Calu3 (cell line): ENCODE data around the gene AGBL4. TPM values are rescaled to one million over a fixed set of nuclear protein-coding genes. Genes with fewer than 3 reads are reported as not detected.

ENCODE experiments used
- BruUV-seq: library from RNA; stranded (reverse); fragments of 400-500 nt; replicated peaks from 2 replicates; lab custom pipeline; 2021; lab: Mats Ljungman, UMichigan
- CTCF ChIA-PET: fragments of 300-600 bp; sonication (Branson Sonifier 250); formaldehyde crosslinking; loops from one replicate; lab custom pipeline; 2022; ENCODE audit warnings: antibody characterized with exemption; lab: Charles Lee
- DNase-seq: peaks from one replicate; pipeline ENCODE4 v3.0.0; 2022
- H3K27ac Mint-ChIP-seq: one replicate; pipeline ENCODE4 v1.8.0; 2022; ENCODE audit warnings: mixed read lengths; ENCODE audit not compliant: unreplicated experiment
- H3K27me3 Mint-ChIP-seq: one replicate; pipeline ENCODE4 v1.8.0; 2022; ENCODE audit warnings: mixed read lengths; ENCODE audit not compliant: unreplicated experiment
- H3K36me3 Mint-ChIP-seq: one replicate; pipeline ENCODE4 v1.8.0; 2022; ENCODE audit warnings: mild to moderate bottlenecking, moderate library complexity, mixed read lengths; ENCODE audit not compliant: insufficient read depth, unreplicated experiment
- H3K4me1 Mint-ChIP-seq: one replicate; pipeline ENCODE4 v1.8.0; 2022; ENCODE audit warnings: mild to moderate bottlenecking, low read depth, mixed read lengths; ENCODE audit not compliant: unreplicated experiment
- H3K4me3 Mint-ChIP-seq: one replicate; pipeline ENCODE4 v1.8.0; 2022; ENCODE audit warnings: mild to moderate bottlenecking, low read depth, moderate library complexity, mixed read lengths; ENCODE audit not compliant: unreplicated experiment
- H3K9me3 Mint-ChIP-seq: one replicate; pipeline ENCODE4 v1.8.0; 2022; ENCODE audit warnings: low read depth, mixed read lengths; ENCODE audit not compliant: unreplicated experiment
- CTCF ChIP-seq: fragments of 200-600 bp; IDR thresholded peaks from one replicate; pipeline ENCODE4 v1.8.0; 2022; ENCODE audit warnings: antibody characterized with exemption; ENCODE audit not compliant: unreplicated experiment
- intact Hi-C: fragments of 100-400 bp; cut with micrococcal nuclease; formaldehyde crosslinking; loops from one replicate; pipeline ENCODE4 v1.10.0; 2022; ENCODE audit not compliant: unreplicated experiment
- total RNA-seq: library from RNA; stranded (reverse); gene quantifications from 2 replicates; pipeline ENCODE4 v1.2.3, GENCODE V29; 2022

AGBL4 gene
- total RNA-seq, 1 experiment from 2014 or later = not detected

GRCh38 chr1:48558366-48558765 lies 1465.4 kb downstream of the AGBL4 start:
- H3K4me3 Mint-ChIP-seq = no peak overlapping the region
- no TSS peak for BruUV-seq
- CTCF ChIA-PET = no interaction called here
- peaks cover 78% of the 10 kb centered on the region for H3K27me3 Mint-ChIP-seq
- no peak for DNase-seq
- peaks cover 2% of the 10 kb centered on the region for H3K9me3 Mint-ChIP-seq
- H3K36me3 Mint-ChIP-seq = no peaks in the 10 kb centered on the region
- no peak overlapping the region for H3K27ac Mint-ChIP-seq
- no peak for TF ChIP-seq CTCF
- H3K4me1 Mint-ChIP-seq = no peaks in the 10 kb centered on the region
- intact Hi-C loops = loop anchor here (10.0 kb wide), 1 partner anchor 316 kb away; no protein-coding TSS in a partner anchor

GRCh38 chr1:48556186-48556850 lies 1467.4 kb downstream of the AGBL4 start:
- BruUV-seq = no TSS peak
- no peak for DNase-seq
- H3K4me1 Mint-ChIP-seq = no peaks in the 10 kb centered on the region
- intact Hi-C loops = loop anchor here (10.0 kb wide), 1 partner anchor 318 kb away; no protein-coding TSS in a partner anchor
- CTCF ChIA-PET = no interaction called here
- peaks cover 65% of the 10 kb centered on the region for H3K27me3 Mint-ChIP-seq
- no peak for TF ChIP-seq CTCF
- no peaks in the 10 kb centered on the region for H3K36me3 Mint-ChIP-seq
- H3K27ac Mint-ChIP-seq = no peak overlapping the region
- H3K4me3 Mint-ChIP-seq = no peak overlapping the region
- H3K9me3 Mint-ChIP-seq = peaks cover 2% of the 10 kb centered on the region

GRCh38 chr1:48555271-48555670 lies 1468.5 kb downstream of the AGBL4 start:
- H3K36me3 Mint-ChIP-seq = no peaks in the 10 kb centered on the region
- intact Hi-C loops = loop anchor here (10.0 kb wide), 1 partner anchor 320 kb away; no protein-coding TSS in a partner anchor
- no peak overlapping the region for H3K27ac Mint-ChIP-seq
- H3K4me1 Mint-ChIP-seq = no peaks in the 10 kb centered on the region
- no peak for TF ChIP-seq CTCF
- H3K4me3 Mint-ChIP-seq = no peak overlapping the region
- no TSS peak for BruUV-seq
- no peaks in the 10 kb centered on the region for H3K9me3 Mint-ChIP-seq
- CTCF ChIA-PET = no interaction called here
- peaks cover 65% of the 10 kb centered on the region for H3K27me3 Mint-ChIP-seq
- DNase-seq = no peak

GRCh38 chr1:48552903-48553606 lies 1470.7 kb downstream of the AGBL4 start:
- CTCF ChIA-PET = no interaction called here
- Mint-ChIP-seq H3K4me3 (no peak overlapping the region), H3K9me3 (no peaks in the 10 kb centered on the region), H3K27me3 (peaks cover 66% of the 10 kb centered on the region), H3K36me3 (no peaks in the 10 kb centered on the region), H3K4me1 (no peaks in the 10 kb centered on the region), H3K27ac (no peak overlapping the region)
- no TSS peak for BruUV-seq
- intact Hi-C loops = loop anchor here (5.0 to 10.0 kb wide), 2 partner anchors 264 to 322 kb away; no protein-coding TSS in a partner anchor
- TF ChIP-seq CTCF = no peak
- no peak for DNase-seq
